MCF 10A (cell line): Measurements from ENCODE around the gene ZNF333. TPM values are rescaled to one million over a fixed set of nuclear protein-coding genes. Genes with fewer than 3 reads are reported as not detected.

Experiments used
- Bru-seq: library from RNA; stranded (reverse); fragments of 400-500 nt; gene quantifications from one replicate; lab custom pipeline; 2021; lab: Mats Ljungman, UMichigan
- BruChase-seq, 2 experiments: library from RNA; stranded (reverse); fragments of 400-500 nt; gene quantifications; one replicate each; lab custom pipeline; 2021; lab: Mats Ljungman, UMichigan
- BruUV-seq: library from RNA; stranded (reverse); fragments of 400-500 nt; replicated peaks from 2 replicates; lab custom pipeline; 2021; lab: Mats Ljungman, UMichigan
- CTCF ChIA-PET: fragments of 300-600 bp; sonication (Branson Sonifier 250); formaldehyde crosslinking; extraction: SDS; loops from one replicate; lab custom pipeline; 2021; ENCODE audit warnings: antibody characterized with exemption, inconsistent platforms; lab: Yijun Ruan, JAX
- POLR2A ChIA-PET: fragments of 300-600, 350-650 bp; sonication (Branson Sonifier 250); formaldehyde crosslinking; extraction: SDS; loops from one replicate; lab custom pipeline; 2020; ENCODE audit warnings: antibody characterized with exemption, inconsistent platforms; lab: Yijun Ruan, JAX
- DNase-seq: peaks from one replicate; pipeline ENCODE4 v3.0.0-alpha.2; 2018; ENCODE audit not compliant: unreplicated experiment
- H3K27ac Mint-ChIP-seq: one replicate; pipeline ENCODE4 v1.8.0; 2022; ENCODE audit warnings: mild to moderate bottlenecking, low read depth, mixed read lengths; ENCODE audit not compliant: unreplicated experiment
- H3K27me3 Mint-ChIP-seq: one replicate; pipeline ENCODE4 v1.8.0; 2022; ENCODE audit warnings: mixed read lengths; ENCODE audit not compliant: insufficient read depth, unreplicated experiment
- H3K36me3 Mint-ChIP-seq: one replicate; pipeline ENCODE4 v1.8.0; 2022; ENCODE audit warnings: mild to moderate bottlenecking, moderate library complexity, mixed read lengths; ENCODE audit not compliant: insufficient read depth, unreplicated experiment
- H3K4me1 Mint-ChIP-seq: one replicate; pipeline ENCODE4 v1.8.0; 2022; ENCODE audit warnings: mixed read lengths; ENCODE audit not compliant: insufficient read depth, unreplicated experiment
- H3K4me3 Mint-ChIP-seq: one replicate; pipeline ENCODE4 v1.8.0; 2022; ENCODE audit warnings: mild to moderate bottlenecking, moderate library complexity, mixed read lengths; ENCODE audit not compliant: unreplicated experiment
- H3K9me3 Mint-ChIP-seq: one replicate; pipeline ENCODE4 v1.8.0; 2022; ENCODE audit warnings: mixed read lengths; ENCODE audit not compliant: unreplicated experiment
- intact Hi-C: fragments of 100-400 bp; cut with micrococcal nuclease; formaldehyde crosslinking; loops from 2 replicates; pipeline ENCODE4 v1.14.1; 2022
- long read RNA-seq: library from polyadenylated mRNA; stranded (forward); transcript quantifications from one replicate; pipeline ENCODE4 v2.0.0, GENCODE V29; 2022
- total RNA-seq: library from RNA; stranded (reverse); gene quantifications from 2 replicates; pipeline ENCODE4 v1.2.3, GENCODE V29; 2022
- TF ChIP-seq, protein P1 (sequence below): fragments of 200-600 bp; IDR thresholded peaks from one replicate; pipeline ENCODE4 v1.8.0; 2022; ENCODE audit warnings: antibody characterized with exemption, mild to moderate bottlenecking; ENCODE audit not compliant: unreplicated experiment

Gene ZNF333
- total RNA-seq (15.4 and 17.5 TPM in 2 replicates), Bru-seq, nascent RNA (percentile 57 among the genes with signal in this experiment), BruChase-seq, experiment 1, labeled RNA remaining after a 6-hour chase (percentile 61 among the genes with signal in this experiment), BruChase-seq, experiment 2, labeled RNA remaining after a 2-hour chase (percentile 61 among the genes with signal in this experiment)
- long read RNA-seq, full-length matches to known transcripts = 6 of 20 reads
- long read RNA-seq, partial matches to known transcripts = 1 of 20 reads
- long read RNA-seq, other reads (novel, unspliced or antisense) = 13 of 20 reads

DNA sequence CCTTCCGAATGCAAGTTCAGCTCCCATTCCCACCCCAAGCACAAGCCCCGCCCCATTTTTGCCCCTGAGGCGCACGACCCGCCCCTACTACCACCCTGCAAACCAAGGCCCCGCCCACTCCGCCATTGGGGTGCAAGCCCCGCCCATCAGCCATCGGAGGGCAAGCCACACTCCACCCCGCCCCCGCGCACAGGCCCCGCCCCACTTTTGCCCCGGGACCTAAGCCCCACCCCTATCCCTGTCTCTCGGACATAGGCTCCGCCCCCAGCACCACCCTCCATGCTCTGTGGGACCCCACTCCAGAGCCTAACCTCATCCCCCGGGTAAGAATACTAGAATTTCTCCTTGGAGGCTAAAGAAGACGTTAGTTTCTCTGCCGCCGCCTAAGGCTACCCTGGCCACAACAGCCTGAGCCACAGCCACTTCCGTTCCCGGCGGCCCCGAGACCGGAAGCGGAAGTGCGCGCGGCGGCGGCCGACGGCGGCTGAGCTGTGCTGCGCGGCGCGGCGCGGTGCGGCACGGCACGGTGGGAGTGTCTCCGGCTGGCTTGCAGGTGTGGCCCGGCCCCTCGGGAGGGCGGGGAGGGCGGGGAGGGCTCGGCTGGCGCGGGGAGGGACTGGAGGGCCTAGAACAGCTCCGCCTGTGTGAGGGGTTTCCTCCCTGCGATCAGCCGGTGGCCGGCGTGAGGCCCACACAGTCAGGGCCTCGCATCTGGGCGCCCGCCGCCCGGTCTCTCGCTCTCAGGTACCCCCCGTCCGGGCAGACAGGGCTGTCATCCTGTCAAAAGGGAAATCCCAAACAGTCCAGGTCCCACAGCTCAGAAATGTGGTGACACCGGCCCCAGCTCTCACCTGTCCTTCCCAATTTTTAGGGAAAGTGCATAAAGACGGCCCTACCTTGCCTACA, at the start of gene ZNF333:
Gene ZNF333, plus strand, starts transcription at position 451 of the 906 bp plus-strand sequence. CDS start 3,444 bp downstream, outside the sequence.
- Mint-ChIP-seq H3K4me1 (no peaks in the 10 kb centered on the region), H3K27me3 (no peaks in the 10 kb centered on the region), H3K36me3 (peaks cover 13% of the 10 kb centered on the region), H3K27ac (peak within 1 kb of the TSS; percentile 99), H3K4me3 (peak within 1 kb of the TSS; percentile 94), H3K9me3 (no peaks in the 10 kb centered on the region)
- TF ChIP-seq, protein P1, sequence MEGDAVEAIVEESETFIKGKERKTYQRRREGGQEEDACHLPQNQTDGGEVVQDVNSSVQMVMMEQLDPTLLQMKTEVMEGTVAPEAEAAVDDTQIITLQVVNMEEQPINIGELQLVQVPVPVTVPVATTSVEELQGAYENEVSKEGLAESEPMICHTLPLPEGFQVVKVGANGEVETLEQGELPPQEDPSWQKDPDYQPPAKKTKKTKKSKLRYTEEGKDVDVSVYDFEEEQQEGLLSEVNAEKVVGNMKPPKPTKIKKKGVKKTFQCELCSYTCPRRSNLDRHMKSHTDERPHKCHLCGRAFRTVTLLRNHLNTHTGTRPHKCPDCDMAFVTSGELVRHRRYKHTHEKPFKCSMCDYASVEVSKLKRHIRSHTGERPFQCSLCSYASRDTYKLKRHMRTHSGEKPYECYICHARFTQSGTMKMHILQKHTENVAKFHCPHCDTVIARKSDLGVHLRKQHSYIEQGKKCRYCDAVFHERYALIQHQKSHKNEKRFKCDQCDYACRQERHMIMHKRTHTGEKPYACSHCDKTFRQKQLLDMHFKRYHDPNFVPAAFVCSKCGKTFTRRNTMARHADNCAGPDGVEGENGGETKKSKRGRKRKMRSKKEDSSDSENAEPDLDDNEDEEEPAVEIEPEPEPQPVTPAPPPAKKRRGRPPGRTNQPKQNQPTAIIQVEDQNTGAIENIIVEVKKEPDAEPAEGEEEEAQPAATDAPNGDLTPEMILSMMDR = no peak
- BruUV-seq = no TSS peak
- ChIA-PET POLR2A (interaction anchor here (0.7 to 7.0 kb wide), 16 partner anchors 8 to 1310 kb away, joined by 3 to 41 read pairs (median 3); partner anchors contain the start of gene NDUFB7), CTCF (interaction anchor here (0.6 to 8.4 kb wide), 5 partner anchors 116 to 1129 kb away, joined by 3 to 146 read pairs (median 3); partner anchors contain the start of gene NDUFB7)
- intact Hi-C loops = loop anchor here (5.0 to 10.0 kb wide), 2 partner anchors 87 to 195 kb away; partner anchors contain the start of genes ADGRE2 and OR7A17
- peak; percentile 89 for DNase-seq

DNA sequence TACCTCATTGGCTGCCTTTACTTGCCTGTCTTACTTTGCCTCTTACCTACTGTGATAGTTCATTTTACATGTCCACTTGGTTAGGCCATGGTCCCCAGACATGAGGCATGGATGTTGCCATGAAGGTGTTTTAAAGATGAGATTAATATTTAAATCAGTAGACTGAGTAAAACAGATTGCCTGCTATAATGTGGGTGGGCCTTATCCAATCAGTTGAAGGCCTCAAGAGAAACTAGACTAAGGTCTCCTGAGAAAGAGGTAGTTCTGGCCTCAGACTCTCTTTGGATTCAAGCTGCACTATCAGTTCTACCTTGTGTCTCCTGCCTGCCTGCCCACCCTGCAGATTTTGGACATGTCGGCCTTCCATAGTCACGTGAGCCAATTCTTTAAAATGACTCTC, 41.3 kb upstream of the ZNF333 start:
- Mint-ChIP-seq H3K4me1 (no peaks in the 10 kb centered on the region), H3K27me3 (peaks cover 30% of the 10 kb centered on the region), H3K4me3 (no peak overlapping the region), H3K9me3 (peaks cover 22% of the 10 kb centered on the region), H3K36me3 (no peaks in the 10 kb centered on the region), H3K27ac (no peak overlapping the region)
- intact Hi-C loops = no loop called here
- CTCF ChIA-PET = no interaction called here
- DNase-seq = no peak
- no TSS peak for BruUV-seq
- POLR2A ChIA-PET = interaction anchor here (1.1 kb wide), 1 partner anchor 9 kb away, joined by 3 read pairs; no protein-coding TSS in a partner anchor
- TF ChIP-seq, protein P1 = no peak

DNA sequence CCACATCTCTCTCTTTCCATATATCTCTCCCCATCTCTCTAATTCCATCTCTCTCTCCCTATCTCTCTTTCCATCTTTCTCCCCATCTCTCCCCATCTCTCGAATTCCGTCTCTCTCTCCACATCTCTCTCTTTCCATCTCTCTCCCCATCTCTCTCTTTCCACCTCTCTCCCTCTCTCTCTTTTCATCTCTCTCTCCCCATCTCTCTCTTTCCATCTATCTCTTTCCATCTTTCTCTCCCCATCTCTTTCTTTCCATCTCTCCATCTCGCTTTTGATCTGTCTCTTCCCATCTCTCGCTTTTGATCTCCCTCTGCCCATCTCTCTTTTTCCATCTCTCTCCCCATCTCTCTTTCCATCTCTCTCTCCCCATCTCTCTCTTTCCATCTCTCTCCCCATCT, 40.8 kb upstream of the ZNF333 start:
- Mint-ChIP-seq H3K4me1 (no peaks in the 10 kb centered on the region), H3K27me3 (peaks cover 30% of the 10 kb centered on the region), H3K36me3 (no peaks in the 10 kb centered on the region), H3K9me3 (peaks cover 22% of the 10 kb centered on the region), H3K4me3 (no peak overlapping the region), H3K27ac (no peak overlapping the region)
- no peak for DNase-seq
- CTCF ChIA-PET = no interaction called here
- intact Hi-C loops = no loop called here
- POLR2A ChIA-PET = no interaction called here
- TF ChIP-seq, protein P1 = no peak
- BruUV-seq = no TSS peak

DNA sequence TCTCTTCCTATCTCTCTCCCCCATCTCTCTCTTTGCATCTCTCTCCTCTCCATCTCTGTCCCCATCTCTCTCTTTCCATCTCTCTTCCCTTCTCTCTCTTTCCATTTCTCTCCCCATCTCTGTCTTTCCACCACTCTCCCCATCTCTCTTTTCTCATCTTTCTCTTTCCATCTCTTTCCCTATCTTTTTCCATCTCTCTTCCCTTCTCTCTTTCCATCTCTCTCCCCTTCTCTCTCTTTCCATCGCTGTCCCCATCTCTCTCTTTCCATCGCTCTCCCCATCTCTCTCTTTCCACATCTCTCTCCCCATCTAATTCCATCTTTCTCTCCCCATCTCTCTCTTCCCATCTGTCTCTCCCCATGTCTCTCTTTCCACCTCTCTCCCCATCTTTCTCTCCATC, 39.7 kb upstream of the ZNF333 start:
- no peak for DNase-seq
- ChIA-PET CTCF (no interaction called here), POLR2A (no interaction called here)
- Mint-ChIP-seq H3K27ac (no peak overlapping the region), H3K4me1 (no peaks in the 10 kb centered on the region), H3K27me3 (peaks cover 30% of the 10 kb centered on the region), H3K36me3 (no peaks in the 10 kb centered on the region), H3K9me3 (peaks cover 22% of the 10 kb centered on the region), H3K4me3 (no peak overlapping the region)
- no TSS peak for BruUV-seq
- TF ChIP-seq, protein P1 = no peak
- intact Hi-C loops = no loop called here
